Mesenteric fat pad (tissue), 1 donor: ENCODE measurements around the gene FBF1. TPM values are rescaled to one million over a fixed set of nuclear protein-coding genes. Genes with fewer than 3 reads are reported as not detected.

Experiments
- total RNA-seq: library from RNA; stranded (reverse); fragmentation: NEBNext Ultra II Directional; extraction: Animal tissue kit (Norgen Biotek cat#: 25700); gene quantifications from one replicate; pipeline ENCODE4 v1.2.1, GENCODE V29; 2021
- donor health status: DM: yes; HTN: yes; CAD: no.

FBF1 gene
- total RNA-seq, 1 donor from 2014 or later = 5.5 TPM

Other genes starting within 250 kb of the FBF1 start
- 13.9 TPM for gene ITGB4, start 219.6 kb downstream of the FBF1 start, total RNA-seq
- gene GALK1, start 175.8 kb downstream of the FBF1 start, total RNA-seq = 26.4 TPM
- gene UNK, start 156.2 kb downstream of the FBF1 start, total RNA-seq = 24.6 TPM
- 12.8 TPM for gene UNC13D, start 96.6 kb downstream of the FBF1 start, total RNA-seq
- 125 TPM for gene WBP2, start 85.7 kb downstream of the FBF1 start, total RNA-seq
- 35.7 TPM for gene TRIM47, start 62.5 kb downstream of the FBF1 start, total RNA-seq
- 20.9 TPM for gene TRIM65, start 44.1 kb downstream of the FBF1 start, total RNA-seq
- 70.8 TPM for gene MRPL38, start 36.2 kb downstream of the FBF1 start, total RNA-seq
- gene ACOX1, start 38.1 kb upstream of the FBF1 start, total RNA-seq = 148 TPM
- 17.7 TPM for gene TEN1, start 38.2 kb upstream of the FBF1 start, total RNA-seq
- 4.3 TPM for gene CDK3, start 59.8 kb upstream of the FBF1 start, total RNA-seq
- 0.16 TPM for gene EVPL, start 86.3 kb upstream of the FBF1 start, total RNA-seq
- 69.1 TPM for gene SRP68, start 131.5 kb upstream of the FBF1 start, total RNA-seq
- not detected for gene GALR2, start 133.7 kb upstream of the FBF1 start, total RNA-seq
- not detected for gene ZACN, start 138.1 kb upstream of the FBF1 start, total RNA-seq
- 117 TPM for gene EXOC7, start 162.7 kb upstream of the FBF1 start, total RNA-seq
- gene FOXJ1, start 200.2 kb upstream of the FBF1 start, total RNA-seq = 0.16 TPM